PC-3 (cell line): ENCODE measurements around the gene RBM20.

Source experiments
- CTCF ChIP-seq: fragments of 300-600 bp; sonication (generic); conservative IDR thresholded peaks from 2 replicates; pipeline ENCODE4 v1.5.1; 2017; ENCODE audit warnings: antibody characterized with exemption, low read depth, mild to moderate bottlenecking, low read length
- EZH2 ChIP-seq: fragments of 300-600 bp; sonication (generic); IDR thresholded peaks from one replicate; pipeline ENCODE4 v1.6.1; 2017; ENCODE audit warnings: antibody characterized with exemption, mild to moderate bottlenecking, low read length; ENCODE audit not compliant: unreplicated experiment
- EZH2phosphoT487 ChIP-seq: fragments of 300-600 bp; sonication (generic); IDR thresholded peaks from 2 replicates; pipeline ENCODE4 v1.6.1; 2018; ENCODE audit warnings: mild to moderate bottlenecking, antibody characterized with exemption, low read length, borderline replicate concordance

DNA sequence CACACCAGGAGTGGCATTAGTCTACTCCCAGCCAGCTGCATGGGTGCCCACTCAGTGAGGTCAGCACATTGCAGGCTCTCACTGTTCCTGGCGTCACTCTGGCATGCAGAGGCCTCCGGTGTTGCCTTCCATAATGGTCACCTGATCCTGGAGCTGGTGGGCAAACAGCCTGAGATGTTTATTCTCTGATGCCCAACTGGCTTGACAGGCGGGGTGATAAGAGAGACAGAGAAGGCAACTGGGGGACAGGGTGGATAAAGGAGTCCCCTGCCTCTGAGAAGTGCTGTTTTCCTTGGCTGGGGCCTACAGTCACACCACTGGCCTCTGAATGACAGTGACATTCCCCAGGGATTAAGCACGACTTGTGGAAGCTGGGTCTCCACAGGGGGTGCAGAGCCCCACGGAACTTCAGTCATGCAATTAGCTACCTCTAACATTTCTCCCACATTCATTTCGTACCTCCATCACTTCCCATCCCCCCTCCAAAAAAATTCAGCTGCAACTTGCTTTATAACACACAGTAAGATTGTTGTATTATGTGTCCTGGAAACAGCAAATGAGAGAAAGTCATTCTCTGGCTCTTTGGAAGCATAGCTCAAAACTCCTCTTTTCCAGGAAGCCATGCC, 7.1 kb upstream of the RBM20 start:
- TF ChIP-seq EZH2 = no peak
- no peak for TF ChIP-seq CTCF
- TF ChIP-seq EZH2phosphoT487 = no peak
